Left lung (tissue), 10 donors: ENCODE results near the gene ADGRB2. TPM values are rescaled to one million over a fixed set of nuclear protein-coding genes. Genes with fewer than 3 reads are reported as not detected.

Experiments used
- ATAC-seq: fragments of 200-7000 bp; cut with Tn5 transposase; one replicate; pipeline ENCODE4 v1.9.1; 2020; ENCODE audit warnings: moderate library complexity
- DNase-seq, 4 donors: peaks; one replicate each; pipeline ENCODE4 v3.0.0-alpha.2; 2013 to 2020
- H3K27ac ChIP-seq, 2 donors: fragments of 200-600 bp; sonication (generic) in 1 of 2; one replicate each; pipeline versions ENCODE4 v1.5.0 to v1.8.0; 2020 to 2021
- H3K27me3 ChIP-seq, 2 donors: fragments of 200-600 bp; sonication (generic) in 1 of 2; one replicate each; pipeline versions ENCODE4 v1.5.0 to v1.8.0; 2020 to 2021
- H3K36me3 ChIP-seq, 2 donors: fragments of 200-600 bp; sonication (generic) in 1 of 2; one replicate each; pipeline versions ENCODE4 v1.5.0 to v1.8.0; 2020 to 2021
- H3K4me1 ChIP-seq, 2 donors: fragments of 200-600 bp; one replicate each; pipeline ENCODE4 v1.8.0; 2021
- H3K4me3 ChIP-seq, 2 donors: fragments of 200-600 bp; sonication (generic) in 1 of 2; one replicate each; pipeline versions ENCODE4 v1.5.0 to v1.8.0; 2020 to 2021; ENCODE audit warnings: mild to moderate bottlenecking in 1 of 2
- H3K9me3 ChIP-seq, 2 donors: fragments of 200-600 bp; sonication (generic) in 1 of 2; one replicate each; pipeline versions ENCODE4 v1.5.0 to v1.8.0; 2020 to 2021
- intact Hi-C, 2 donors: fragments of 100-400 bp; cut with DNase I; formaldehyde crosslinking; loops; one replicate each; pipeline versions ENCODE4 v1.11.2 to v1.14.2; 2022
- polyA plus RNA-seq, 6 donors: library from polyadenylated mRNA; unstranded; fragments of 120-200 nt; gene quantifications; one replicate each; pipeline ENCODE4 v1.2.1, GENCODE V29; 2013; ENCODE audit not compliant: insufficient read length in 6 of 6
- total RNA-seq, 2 donors: library from RNA; stranded (reverse); fragmentation: NEBNext Ultra II Directional; extraction: Animal tissue kit (Norgen Biotek cat#: 25700); gene quantifications; one replicate each; pipeline ENCODE4 v1.2.1, GENCODE V29; 2021
- TF ChIP-seq, protein P1 (sequence below), 2 donors: fragments of 200-600 bp; sonication (generic) in 1 of 2; IDR thresholded peaks; one replicate each; pipeline versions ENCODE4 v1.5.0 to v1.8.0; 2021; ENCODE audit warnings: antibody characterized with exemption in 2 of 2
- donor health status: DM: no; HTN: yes; CAD: no.
- donor health status: DM: no; HTN: no; CAD: no.

Gene ADGRB2
- total and polyA plus RNA-seq, 8 donors: 1.8 to 27.1 (median 16.7) TPM

DNA sequence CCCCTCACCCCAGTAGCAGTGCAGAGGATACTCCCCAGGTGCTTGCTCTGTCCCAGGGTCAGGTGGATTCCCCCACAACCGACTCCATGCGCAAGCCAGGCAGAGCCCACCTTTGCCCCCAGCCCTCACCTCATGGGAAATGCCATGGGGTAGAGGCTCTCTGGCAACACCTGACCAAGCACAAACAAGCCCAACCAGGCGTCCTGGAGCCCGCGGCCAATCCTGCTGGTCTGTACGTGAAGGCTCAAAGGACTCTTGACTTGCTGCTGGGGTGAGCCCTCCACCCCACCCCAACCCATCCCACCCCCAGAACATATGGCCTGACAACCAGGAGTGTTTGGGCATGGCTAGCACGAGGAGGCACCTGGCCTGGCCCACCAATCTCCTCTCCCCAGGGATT lies 1.8 kb downstream of the ADGRB2 start:
- Histone ChIP-seq H3K9me3 (no peaks in the 10 kb centered on the region), H3K27me3 (peaks cover 32 to 82% of the 10 kb centered on the region in 2 donors), H3K36me3 (no peaks in the 10 kb centered on the region), H3K27ac (no peak overlapping the region), H3K4me3 (no peak overlapping the region), H3K4me1 (peaks cover 7 to 38% of the 10 kb centered on the region in 2 donors)
- TF ChIP-seq, protein P1, sequence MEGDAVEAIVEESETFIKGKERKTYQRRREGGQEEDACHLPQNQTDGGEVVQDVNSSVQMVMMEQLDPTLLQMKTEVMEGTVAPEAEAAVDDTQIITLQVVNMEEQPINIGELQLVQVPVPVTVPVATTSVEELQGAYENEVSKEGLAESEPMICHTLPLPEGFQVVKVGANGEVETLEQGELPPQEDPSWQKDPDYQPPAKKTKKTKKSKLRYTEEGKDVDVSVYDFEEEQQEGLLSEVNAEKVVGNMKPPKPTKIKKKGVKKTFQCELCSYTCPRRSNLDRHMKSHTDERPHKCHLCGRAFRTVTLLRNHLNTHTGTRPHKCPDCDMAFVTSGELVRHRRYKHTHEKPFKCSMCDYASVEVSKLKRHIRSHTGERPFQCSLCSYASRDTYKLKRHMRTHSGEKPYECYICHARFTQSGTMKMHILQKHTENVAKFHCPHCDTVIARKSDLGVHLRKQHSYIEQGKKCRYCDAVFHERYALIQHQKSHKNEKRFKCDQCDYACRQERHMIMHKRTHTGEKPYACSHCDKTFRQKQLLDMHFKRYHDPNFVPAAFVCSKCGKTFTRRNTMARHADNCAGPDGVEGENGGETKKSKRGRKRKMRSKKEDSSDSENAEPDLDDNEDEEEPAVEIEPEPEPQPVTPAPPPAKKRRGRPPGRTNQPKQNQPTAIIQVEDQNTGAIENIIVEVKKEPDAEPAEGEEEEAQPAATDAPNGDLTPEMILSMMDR (IDR thresholded peaks at IDR 0.05): no peak
- intact Hi-C loops: no loop called here
- ATAC-seq: no peak
- peak in 1 of 4 donors; percentile 30 for DNase-seq

GRCh38 chr1:31761883-31762282 lies 2.3 kb downstream of the ADGRB2 start:
- intact Hi-C loops: no loop called here
- no peaks in the 10 kb centered on the region for H3K9me3 ChIP-seq
- H3K27me3 ChIP-seq: peaks cover 32 to 78% of the 10 kb centered on the region in 2 donors
- no peak overlapping the region for H3K27ac ChIP-seq
- peaks cover 7 to 38% of the 10 kb centered on the region in 2 donors for H3K4me1 ChIP-seq
- TF ChIP-seq, protein P1 (IDR thresholded peaks at IDR 0.05): no peak
- no peak overlapping the region for H3K4me3 ChIP-seq
- no peak for ATAC-seq
- no peaks in the 10 kb centered on the region for H3K36me3 ChIP-seq
- DNase-seq: no peak

- Histone ChIP-seq H3K27me3 (peaks cover 32 to 67% of the 10 kb centered on the region in 2 donors), H3K9me3 (no peaks in the 10 kb centered on the region), H3K36me3 (no peaks in the 10 kb centered on the region), H3K27ac (no peak overlapping the region), H3K4me3 (peak overlapping the region; percentile 34 to 40), H3K4me1 (peaks cover 7 to 38% of the 10 kb centered on the region in 2 donors)
- DNase-seq: peak in 3 of 4 donors; percentile 72 to 90 (median 83)
- ATAC-seq: peak; percentile 70
- TF ChIP-seq, protein P1 (IDR thresholded peaks at IDR 0.05): no peak
- intact Hi-C loops: no loop called here
These were observed 3.4 kb downstream of the ADGRB2 start for GRCh38 chr1:31760471-31761470.

DNA sequence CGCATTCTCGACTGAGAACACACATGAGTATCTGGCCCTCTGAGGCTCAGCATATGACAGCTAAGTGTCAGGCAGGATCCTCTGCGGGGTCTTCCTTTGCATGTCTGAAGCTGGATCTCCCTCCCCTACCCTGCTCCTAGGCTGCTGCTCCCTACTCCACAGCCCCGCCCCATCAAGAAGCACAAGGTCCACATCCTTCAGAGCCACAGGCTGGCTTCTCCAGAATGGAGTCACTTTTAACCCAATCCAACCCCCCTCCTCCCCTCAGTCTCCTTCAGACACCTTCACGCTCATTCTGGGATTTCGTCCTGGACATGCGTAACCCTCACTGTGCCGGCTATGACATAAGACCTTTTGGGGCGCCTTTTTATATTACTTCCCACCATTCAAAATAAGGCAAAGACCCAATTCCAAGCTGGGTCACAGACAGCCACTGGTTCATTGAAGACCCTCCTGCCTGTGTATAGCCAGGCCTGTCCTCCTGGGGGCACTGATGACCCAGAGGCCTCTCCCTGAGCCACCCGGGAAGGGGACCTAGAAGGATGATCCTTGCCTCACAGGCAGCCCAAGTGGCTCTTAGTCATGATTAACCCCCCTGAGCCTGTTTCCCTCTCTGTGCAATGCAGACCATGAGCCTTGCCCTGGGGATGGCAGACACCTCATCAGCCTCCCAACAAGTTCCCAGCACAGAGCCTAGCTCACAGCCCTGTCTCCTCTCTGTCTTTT lies 4.7 kb downstream of the ADGRB2 start:
- intact Hi-C loops: no loop called here
- TF ChIP-seq, protein P1 (IDR thresholded peaks at IDR 0.05): no peak
- Histone ChIP-seq H3K36me3 (no peaks in the 10 kb centered on the region), H3K4me3 (no peak overlapping the region), H3K9me3 (no peaks in the 10 kb centered on the region), H3K4me1 (peaks cover 7 to 31% of the 10 kb centered on the region in 2 donors), H3K27me3 (peaks cover 25 to 54% of the 10 kb centered on the region in 2 donors), H3K27ac (no peak overlapping the region)
- DNase-seq (peak in 1 of 4 donors; percentile 12), ATAC-seq (no peak)

DNA sequence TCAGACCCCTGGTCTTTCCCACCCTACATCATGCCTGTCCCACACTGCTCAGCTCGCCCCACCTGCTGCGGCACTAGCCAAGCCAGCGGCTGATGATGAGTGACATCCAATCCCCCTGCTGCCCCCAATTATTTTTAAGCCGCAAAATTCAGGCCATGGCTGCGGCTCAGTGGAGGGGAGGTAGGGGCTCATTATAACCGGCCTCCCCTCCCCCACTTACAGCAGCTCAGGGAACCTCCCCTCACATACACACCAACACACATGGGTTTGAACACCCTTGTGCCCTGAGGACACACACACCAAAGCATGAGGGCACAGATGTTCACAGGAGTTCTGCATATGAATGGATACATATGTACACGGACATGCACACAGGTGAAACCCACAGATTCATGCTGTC lies 5.3 kb downstream of the ADGRB2 start:
- DNase-seq (peak in 1 of 4 donors; percentile 45), ATAC-seq (no peak)
- Histone ChIP-seq H3K27ac (no peak overlapping the region), H3K36me3 (no peaks in the 10 kb centered on the region), H3K27me3 (peaks cover 23 to 54% of the 10 kb centered on the region in 2 donors), H3K4me3 (no peak overlapping the region), H3K4me1 (peaks cover 7 to 28% of the 10 kb centered on the region in 2 donors), H3K9me3 (no peaks in the 10 kb centered on the region)
- intact Hi-C loops: no loop called here
- TF ChIP-seq, protein P1 (IDR thresholded peaks at IDR 0.05): no peak
